Ureter (tissue), 1 donor: ENCODE results near the gene SLC16A12. TPM values are rescaled to one million over a fixed set of nuclear protein-coding genes. Genes with fewer than 3 reads are reported as not detected.

ENCODE experiments used
- DNase-seq: peaks from one replicate; pipeline ENCODE4 v3.0.0-alpha.2; 2020; ENCODE audit warnings: low spot score
- total RNA-seq: library from RNA; stranded (reverse); gene quantifications from one replicate; pipeline ENCODE4 v1.2.4, GENCODE V29; 2023
- donor health status: DM: yes; HTN: yes; CAD: no.

The SLC16A12 gene, protein sequence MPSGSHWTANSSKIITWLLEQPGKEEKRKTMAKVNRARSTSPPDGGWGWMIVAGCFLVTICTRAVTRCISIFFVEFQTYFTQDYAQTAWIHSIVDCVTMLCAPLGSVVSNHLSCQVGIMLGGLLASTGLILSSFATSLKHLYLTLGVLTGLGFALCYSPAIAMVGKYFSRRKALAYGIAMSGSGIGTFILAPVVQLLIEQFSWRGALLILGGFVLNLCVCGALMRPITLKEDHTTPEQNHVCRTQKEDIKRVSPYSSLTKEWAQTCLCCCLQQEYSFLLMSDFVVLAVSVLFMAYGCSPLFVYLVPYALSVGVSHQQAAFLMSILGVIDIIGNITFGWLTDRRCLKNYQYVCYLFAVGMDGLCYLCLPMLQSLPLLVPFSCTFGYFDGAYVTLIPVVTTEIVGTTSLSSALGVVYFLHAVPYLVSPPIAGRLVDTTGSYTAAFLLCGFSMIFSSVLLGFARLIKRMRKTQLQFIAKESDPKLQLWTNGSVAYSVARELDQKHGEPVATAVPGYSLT
- 0.08 TPM for total RNA-seq

GRCh38 chr10:89535171-89536012, at the start of gene SLC16A12:
SLC16A12 (minus strand) TSS chr10:89535594; CDS start chr10:89462578, 73,016 bp downstream.
- DNase-seq = no peak

DNA sequence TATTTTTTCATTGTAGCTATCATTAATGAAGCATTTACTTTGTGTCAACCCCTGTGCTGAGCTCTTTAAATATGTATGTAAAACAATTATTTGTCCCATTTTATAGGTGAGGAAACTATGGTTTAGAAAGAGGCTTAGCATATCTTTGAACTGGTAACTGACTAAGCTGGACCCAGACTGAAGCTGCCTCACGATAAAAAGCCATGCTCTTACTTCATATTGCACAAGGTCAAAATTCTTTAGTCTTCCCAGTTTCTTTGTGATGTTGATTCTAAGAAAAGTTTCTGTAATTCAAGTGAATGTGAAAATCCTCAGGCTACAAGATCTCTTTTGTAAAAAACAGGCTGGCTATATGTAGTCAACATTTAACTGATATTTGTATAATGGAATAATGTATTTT, 46.6 kb upstream of the SLC16A12 start:
- no peak for DNase-seq

DNA sequence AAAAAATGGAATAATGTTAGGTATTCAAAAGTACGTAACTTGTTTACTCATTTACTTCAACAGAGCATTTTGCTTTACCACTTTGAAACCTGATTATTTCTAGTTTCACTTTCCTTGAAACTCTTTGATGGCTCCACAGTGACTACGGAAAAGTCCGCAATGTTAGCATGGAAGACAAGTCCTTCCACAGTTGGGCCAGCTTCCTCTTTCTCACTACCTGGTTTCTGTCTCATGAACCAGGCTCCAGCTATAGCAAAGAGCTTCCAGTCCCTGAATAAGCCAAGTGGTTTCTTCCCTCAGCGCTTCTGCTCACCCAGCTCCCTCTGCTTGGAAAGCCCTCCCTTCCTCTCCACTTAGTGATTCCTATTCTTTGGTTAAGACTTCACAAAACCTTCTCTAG, 44.8 kb upstream of the SLC16A12 start:
- DNase-seq = no peak

DNA sequence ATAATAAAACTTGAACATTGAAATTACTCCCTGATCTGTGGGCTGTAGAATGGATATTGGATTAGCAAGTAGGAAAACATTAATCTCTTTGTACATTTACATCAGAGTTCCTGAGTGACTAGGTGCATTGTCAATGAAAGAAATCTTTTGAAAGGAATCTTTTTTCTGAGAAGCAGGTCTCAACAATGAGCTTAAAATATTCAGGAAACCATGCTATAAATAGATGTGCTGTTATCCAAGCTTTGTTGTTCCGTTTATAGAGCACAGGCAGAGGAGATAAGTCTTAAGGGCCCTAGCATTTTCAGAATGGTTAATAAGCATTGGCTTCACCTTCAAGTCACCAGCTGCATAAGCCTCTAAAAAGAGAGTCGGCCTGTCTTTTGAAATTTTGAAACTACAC, 41.3 kb upstream of the SLC16A12 start:
- no peak for DNase-seq

DNA sequence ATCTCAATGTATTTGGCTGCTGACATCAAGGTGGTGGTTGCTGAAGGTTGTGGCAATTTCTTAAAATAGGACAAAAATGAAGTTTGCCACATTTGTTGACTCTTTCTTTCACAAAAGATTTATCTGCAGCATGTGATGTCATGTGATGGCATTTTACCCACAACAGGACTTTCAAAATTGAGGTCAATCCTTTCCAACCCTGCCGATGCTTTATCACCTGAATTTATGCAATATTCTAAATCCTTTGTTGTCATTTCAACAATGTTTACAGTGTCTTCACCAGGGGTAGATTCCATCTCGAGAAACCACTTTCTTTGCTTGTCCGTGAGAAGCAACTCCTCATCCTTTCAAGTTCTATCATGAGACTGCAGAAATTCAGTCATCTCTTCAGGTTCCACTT, 40.6 kb upstream of the SLC16A12 start:
- no peak for DNase-seq

GRCh38 chr10:89575031-89575430, 39.6 kb upstream of the SLC16A12 start:
- DNase-seq = no peak

GRCh38 chr10:89574368-89574767, 39.0 kb upstream of the SLC16A12 start:
- no peak for DNase-seq

DNA sequence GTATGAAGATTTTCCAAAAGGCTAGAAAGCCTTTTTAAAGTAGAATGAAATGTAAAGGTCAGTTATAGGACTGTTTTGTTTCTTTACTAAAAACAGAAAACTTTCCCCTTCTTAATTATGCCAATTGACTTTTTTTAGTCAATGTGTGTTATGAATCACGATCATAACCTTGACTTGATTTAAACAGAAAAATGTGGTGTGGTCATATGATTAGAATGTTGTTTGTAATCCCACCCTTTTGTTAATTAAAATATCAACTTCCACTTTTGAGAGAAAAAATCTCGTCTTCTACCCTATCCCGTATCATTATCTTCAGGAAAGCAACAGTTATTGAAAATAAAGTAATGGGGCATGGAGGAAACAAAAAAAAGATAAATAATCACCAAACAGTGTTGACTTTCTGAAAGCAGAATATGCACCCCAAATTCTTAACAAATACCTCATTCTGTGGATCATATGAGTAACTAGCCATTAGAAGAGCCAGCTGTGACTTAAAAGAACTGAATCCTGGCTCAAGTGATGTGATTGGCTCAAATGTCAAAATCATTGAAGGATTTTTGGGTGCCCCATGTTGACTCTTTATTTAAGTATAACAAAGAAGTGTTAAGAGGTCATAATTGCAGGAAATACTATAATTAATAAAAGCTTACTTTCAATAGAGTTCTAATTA, 32.3 kb upstream of the SLC16A12 start:
- DNase-seq = no peak

DNA sequence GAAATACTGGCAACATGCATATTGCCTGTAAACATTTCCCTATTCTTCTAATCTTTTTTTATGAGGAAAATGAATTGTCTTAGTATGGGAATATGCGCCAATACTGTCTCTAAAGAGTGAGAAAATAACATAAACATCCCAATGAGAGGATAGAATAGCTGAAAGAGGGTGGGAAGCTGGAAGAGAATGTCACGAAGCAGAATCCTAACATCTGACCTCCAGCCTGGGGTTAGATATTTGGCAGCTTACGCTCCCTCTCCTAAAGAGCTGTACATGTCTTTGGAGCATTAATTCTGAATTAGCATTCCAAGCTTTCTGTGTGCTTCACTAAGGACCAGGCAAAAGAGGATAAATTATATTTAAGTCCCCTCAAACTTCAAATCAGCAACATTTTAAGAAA, 31.6 kb upstream of the SLC16A12 start:
- no peak for DNase-seq

DNA sequence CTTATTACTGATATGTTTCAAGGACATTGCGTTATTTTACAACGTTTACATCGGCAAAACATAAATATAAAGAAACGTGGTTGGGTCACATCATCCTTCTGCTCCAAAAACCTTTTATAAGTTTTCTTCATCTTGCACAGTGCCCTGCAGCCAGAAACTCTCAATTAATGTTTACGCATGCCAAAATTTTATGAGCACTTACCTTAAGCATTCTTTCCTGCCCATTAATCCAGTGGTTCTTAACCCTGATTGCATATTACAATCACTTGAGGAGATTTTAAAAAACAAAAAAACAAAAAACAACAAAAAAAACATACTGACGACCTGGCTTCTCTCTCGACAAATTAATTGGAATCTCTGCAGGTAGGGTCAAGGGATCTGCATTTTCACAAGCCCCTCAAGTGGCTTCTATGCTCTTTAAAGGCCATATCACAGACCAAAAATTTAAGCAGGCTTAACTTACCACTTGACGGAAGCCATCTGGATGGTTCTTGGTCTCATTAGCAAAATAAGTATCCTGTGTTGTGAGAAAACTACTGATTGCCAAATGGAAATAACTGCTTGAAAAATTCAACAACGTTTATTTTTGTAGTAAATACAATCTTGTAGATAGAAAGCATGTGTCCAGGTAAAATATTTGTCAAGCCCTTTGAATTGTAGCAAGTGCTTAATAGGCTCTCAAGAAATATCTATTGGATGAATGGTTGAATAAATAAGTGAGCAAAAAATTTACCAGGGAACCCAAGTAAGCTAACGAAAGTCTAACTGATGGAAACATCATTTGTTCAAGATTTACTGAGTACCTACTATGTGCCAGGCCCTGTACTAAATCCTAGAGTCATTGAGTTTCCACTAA, 30.9 kb upstream of the SLC16A12 start:
- no peak for DNase-seq

- no peak for DNase-seq
These were observed 29.8 kb upstream of the SLC16A12 start for GRCh38 chr10:89565180-89565579.

DNA sequence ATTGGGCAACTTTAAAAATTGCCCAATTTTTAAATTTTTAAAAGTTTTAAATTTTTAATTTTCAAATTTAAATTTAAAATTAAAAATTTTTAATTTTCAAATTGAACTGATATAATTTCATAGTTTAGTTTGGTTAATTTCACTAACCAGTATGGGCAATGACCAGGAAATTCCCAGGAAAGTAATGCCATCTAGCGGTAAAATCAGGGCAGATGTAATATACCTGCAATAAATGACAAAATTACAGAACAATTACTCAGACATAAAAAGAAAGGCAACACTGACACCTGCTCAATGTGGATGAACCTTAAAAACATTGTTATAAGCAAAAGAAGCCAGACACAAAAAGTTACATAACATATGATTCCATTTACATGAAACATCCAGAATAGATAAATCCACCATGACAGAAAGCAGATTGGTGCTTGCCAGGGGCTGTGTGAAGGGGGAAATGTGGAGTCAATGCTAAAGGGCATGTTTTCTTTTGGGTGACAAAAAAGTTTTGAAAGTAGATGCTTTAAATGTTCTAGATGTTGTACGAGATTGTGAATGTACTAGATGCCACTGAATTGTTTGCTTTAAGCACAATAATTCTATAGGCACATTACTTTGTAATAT, 28.6 kb upstream of the SLC16A12 start:
- DNase-seq = no peak

DNA sequence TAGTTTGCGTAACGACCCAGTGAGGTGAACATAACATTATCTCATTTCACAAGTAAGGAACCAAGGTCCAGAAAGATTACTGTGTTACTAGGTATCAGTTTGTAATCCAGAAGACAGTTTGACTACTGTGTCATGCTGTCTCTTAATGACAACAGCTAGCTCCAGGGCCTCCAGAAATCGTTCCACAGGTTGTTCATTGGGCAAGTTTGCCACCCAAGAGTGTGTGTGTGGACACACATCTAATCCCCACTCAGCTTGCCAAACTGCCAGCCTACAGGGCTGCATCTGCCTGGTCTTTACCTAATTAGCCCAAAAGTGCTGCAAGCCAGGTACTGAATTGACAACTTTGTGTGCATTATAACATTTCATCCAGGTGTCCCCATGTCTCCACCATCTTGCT, 27.9 kb upstream of the SLC16A12 start:
- no peak for DNase-seq

GRCh38 chr10:89556600-89556999, 21.2 kb upstream of the SLC16A12 start:
- DNase-seq = no peak

- DNase-seq = no peak
These were observed 20.5 kb upstream of the SLC16A12 start for GRCh38 chr10:89555688-89556445.

DNA sequence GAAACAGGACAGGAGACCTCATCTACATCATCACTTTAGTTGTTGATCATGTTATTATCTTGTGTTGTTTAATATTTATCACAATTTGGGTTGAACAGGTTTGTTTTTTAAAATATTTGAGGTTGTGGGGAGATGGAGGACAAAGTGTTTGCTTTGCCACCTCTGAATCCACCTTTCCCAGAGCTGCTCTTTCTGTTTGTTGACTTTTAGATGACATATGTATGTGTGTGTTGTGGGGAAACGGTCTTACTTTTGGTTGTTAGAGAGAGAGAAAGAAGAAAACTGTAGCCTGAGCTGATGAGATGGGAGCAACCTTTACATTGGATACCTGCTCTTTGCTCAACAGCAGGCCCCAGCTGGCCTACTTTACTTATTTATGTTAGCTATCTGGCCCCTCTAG, 19.0 kb upstream of the SLC16A12 start:
- no peak for DNase-seq

DNA sequence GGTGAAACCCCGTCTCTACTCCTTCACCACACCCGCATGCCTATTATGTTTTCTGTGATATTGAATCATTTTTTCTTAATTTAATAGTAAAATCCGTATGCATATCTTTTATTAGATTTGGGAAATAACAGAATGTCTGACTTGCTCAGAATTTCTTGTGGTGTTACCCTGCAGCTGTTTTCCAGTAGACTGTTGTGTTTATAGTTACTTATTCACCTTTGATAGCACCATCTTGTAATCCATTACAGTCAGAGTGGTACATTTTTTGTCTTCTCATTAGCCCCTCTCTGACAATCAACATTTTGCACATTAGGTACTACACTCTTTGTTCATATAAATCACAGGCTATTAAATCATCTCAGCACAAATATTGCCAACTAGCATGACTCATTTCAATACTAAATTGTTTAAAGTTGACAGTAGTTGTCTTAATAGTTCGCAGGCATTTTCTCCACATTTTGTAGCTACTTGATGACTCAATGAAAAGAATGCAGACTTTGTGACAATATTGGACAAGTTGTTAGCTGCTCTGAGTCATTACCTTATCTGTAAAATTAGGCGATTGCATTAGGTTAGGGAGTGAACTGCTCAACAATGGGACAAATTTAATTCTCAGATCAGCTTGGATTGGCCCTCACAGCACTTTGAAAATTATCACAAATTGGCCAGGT, 17.8 kb upstream of the SLC16A12 start:
- DNase-seq = no peak

DNA sequence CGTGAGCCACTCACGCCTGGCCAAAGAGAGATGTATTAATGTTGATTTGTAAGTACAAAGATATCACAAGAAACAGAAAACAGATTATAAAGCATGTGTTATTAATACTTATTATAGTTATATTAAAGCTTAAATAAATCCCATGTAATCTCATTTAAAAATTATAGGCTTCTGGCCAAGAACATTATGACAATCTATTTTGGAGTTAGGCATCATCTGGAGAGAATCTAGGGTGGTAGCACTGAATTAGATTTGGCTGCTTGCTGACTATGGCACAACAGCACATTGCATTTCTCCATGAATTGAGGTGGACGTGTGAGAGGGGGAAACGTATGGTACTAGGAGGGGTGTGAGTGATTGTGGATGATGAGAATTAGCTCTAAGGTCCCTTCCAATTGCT, 16.8 kb upstream of the SLC16A12 start:
- no peak for DNase-seq

- no peak for DNase-seq
These were observed 15.1 kb upstream of the SLC16A12 start for GRCh38 chr10:89550509-89550908.

DNA sequence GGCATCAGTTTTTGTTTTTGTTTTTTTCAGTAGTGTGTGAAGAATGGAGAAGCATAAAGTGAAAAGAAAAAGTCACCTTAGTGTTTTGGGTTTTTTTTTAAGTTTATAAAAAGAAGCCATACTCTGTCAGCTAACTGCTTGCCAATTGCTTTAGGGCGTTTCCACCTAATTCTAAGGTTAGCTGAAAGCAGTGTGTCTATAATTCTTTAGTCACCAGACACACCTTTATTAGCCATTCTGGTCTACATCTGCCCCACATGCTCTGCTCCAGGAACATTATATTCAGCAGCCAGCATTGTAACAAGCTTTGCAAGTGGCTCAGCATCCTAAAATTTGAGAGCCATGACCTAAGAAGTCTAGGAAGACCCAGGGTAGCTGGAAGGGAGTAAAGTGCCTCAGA, 14.1 kb upstream of the SLC16A12 start:
- DNase-seq = no peak
